Activated CD4-positive, alpha-beta T cell treated with anti-CD3 and anti-CD28 coated beads, Interleukin-2, amount 10 ng/mL, durations not matched to agents 24 days and 14 days (primary cell): ENCODE data around the gene WIPF3. TPM values are rescaled to one million over a fixed set of nuclear protein-coding genes. Genes with fewer than 3 reads are reported as not detected.

Source experiments
- DNase-seq: peaks from one replicate; pipeline ENCODE4 v3.0.0; 2022
- H3K27ac Mint-ChIP-seq: one replicate; pipeline ENCODE4 v1.8.0; 2022; ENCODE audit warnings: mild to moderate bottlenecking, mixed read lengths
- H3K27me3 Mint-ChIP-seq: one replicate; pipeline ENCODE4 v1.8.0; 2022; ENCODE audit warnings: mixed read lengths
- H3K36me3 Mint-ChIP-seq: one replicate; pipeline ENCODE4 v1.8.0; 2022; ENCODE audit warnings: low read depth, mild to moderate bottlenecking, mixed read lengths
- H3K4me1 Mint-ChIP-seq: one replicate; pipeline ENCODE4 v1.8.0; 2021; ENCODE audit warnings: mixed read lengths
- H3K4me3 Mint-ChIP-seq: one replicate; pipeline ENCODE4 v1.8.0; 2022; ENCODE audit warnings: mild to moderate bottlenecking, moderate library complexity, mixed read lengths
- H3K9me3 Mint-ChIP-seq: one replicate; pipeline ENCODE4 v1.8.0; 2021; ENCODE audit warnings: mixed read lengths
- intact Hi-C: fragments of 100-400 bp; cut with micrococcal nuclease; formaldehyde crosslinking; loops from one replicate; pipeline ENCODE4 v1.15.1; 2023
- total RNA-seq: library from RNA; stranded (reverse); gene quantifications from 2 replicates; pipeline ENCODE4 v1.2.3, GENCODE V29; 2022

The WIPF3 gene
- total RNA-seq, 1 donor from 2014 or later: not detected

DNA sequence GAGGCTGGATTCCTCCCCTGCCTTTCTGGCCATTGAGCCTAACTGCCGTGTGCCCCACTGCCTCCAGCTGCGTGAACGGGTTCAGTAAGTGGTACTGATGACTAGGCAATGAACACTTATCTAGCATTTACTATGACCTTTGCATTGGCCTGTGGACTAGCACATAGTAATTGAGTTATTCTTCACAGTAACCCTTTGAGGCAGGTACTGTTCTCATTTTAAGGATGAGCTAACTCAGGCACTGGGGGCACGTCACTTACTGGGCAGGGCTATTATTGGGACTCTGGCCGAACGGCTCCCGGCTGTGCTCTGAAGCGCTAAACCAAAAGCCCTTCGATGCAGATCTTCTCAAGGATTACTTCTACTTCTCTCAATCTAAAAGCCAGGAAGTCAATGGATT, 38.3 kb downstream of the WIPF3 start:
- DNase-seq: no peak
- Mint-ChIP-seq H3K4me1 (no peaks in the 10 kb centered on the region), H3K9me3 (no peaks in the 10 kb centered on the region), H3K4me3 (no peak overlapping the region), H3K27me3 (peaks cover 2% of the 10 kb centered on the region), H3K36me3 (no peaks in the 10 kb centered on the region), H3K27ac (no peak overlapping the region)
- intact Hi-C loops: no loop called here

DNA sequence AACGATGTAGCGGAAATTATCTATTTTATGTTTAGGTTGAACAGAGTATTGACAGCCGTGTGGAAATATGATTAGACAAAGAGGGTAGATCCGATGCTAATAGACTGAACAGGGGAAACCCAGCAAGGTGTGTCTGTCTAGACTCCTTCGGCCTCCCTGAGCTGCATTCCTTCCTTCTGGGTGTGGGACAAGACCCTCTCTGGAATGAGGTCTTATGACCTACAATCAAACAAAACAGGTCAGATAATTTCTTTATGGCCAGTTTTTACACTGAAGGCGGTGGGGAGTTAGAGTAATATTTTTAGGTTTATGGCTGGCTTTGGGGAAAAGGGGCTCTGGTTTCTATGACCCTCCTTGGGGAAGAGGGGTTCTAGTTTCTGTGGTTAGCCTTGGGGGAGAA, 41.2 kb downstream of the WIPF3 start:
- Mint-ChIP-seq H3K9me3 (no peaks in the 10 kb centered on the region), H3K4me3 (no peak overlapping the region), H3K27me3 (no peaks in the 10 kb centered on the region), H3K4me1 (no peaks in the 10 kb centered on the region), H3K36me3 (no peaks in the 10 kb centered on the region), H3K27ac (no peak overlapping the region)
- DNase-seq: no peak
- intact Hi-C loops: no loop called here

DNA sequence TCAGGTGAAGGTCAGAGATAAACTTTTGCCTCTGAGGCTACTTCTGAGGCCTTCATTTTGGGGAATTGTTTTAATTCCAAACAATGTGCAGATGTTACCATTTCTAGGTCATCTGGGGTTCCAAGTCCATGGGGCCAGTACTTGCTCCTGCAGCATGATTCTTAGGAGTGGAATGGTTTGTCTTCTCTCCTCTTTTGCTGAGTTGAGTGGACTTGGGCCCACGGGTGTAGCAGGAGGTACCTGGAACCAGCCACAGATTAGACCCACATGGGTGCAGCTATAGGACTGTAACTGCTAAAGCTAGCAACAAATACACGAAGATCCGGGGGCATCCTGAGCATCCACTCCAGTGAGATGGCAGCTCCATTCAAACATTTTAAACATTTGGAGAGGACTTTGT, 41.6 kb downstream of the WIPF3 start:
- Mint-ChIP-seq H3K36me3 (no peaks in the 10 kb centered on the region), H3K27ac (no peak overlapping the region), H3K27me3 (peaks cover 3% of the 10 kb centered on the region), H3K4me1 (no peaks in the 10 kb centered on the region), H3K4me3 (no peak overlapping the region), H3K9me3 (no peaks in the 10 kb centered on the region)
- no peak for DNase-seq
- intact Hi-C loops: no loop called here

DNA sequence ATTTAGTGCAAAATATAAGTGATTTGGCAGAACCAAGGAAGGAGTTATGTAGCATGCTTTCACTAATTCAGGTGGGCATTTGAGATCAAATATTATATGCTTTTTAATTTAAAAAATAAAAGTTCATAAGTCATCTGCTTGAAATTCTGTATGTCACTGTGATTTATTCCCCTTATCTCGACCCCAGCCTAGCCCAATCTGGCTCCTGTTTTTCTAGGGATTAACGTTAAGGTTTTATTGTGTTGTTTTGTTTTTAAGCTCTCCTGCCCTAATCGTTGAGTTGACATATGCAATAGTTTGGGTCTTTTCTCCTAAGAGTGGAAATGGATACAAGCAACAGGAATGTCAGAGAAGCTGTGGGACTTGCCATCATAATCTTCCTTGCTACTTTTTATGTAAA, 42.6 kb downstream of the WIPF3 start:
- Mint-ChIP-seq H3K27ac (no peak overlapping the region), H3K36me3 (no peaks in the 10 kb centered on the region), H3K4me3 (no peak overlapping the region), H3K27me3 (peaks cover 3% of the 10 kb centered on the region), H3K4me1 (no peaks in the 10 kb centered on the region), H3K9me3 (no peaks in the 10 kb centered on the region)
- intact Hi-C loops: no loop called here
- DNase-seq: no peak

DNA sequence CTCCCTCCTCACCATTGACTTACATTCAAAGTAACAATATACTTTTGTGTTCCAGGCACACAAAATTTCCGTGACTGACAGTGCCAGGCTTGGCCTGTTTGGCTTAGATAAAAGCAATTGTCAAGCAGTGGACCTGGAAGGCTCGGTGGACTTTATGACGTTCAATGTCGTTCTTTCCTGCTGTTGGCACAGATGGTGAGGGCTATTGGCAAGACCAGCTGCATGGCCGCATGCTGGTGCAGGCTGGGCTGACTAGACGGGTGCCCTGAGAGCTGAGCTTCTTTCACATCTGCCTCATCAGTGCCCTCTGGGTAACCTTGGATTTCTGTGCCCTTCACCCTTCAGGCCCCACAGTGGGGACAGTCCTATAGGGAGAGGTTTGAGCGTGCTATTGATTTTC, 45.2 kb downstream of the WIPF3 start:
- no peaks in the 10 kb centered on the region for H3K9me3 Mint-ChIP-seq
- no peak overlapping the region for H3K27ac Mint-ChIP-seq
- no peaks in the 10 kb centered on the region for H3K4me1 Mint-ChIP-seq
- DNase-seq: no peak
- H3K27me3 Mint-ChIP-seq: peaks cover 6% of the 10 kb centered on the region
- H3K36me3 Mint-ChIP-seq: no peaks in the 10 kb centered on the region
- intact Hi-C loops: no loop called here
- H3K4me3 Mint-ChIP-seq: no peak overlapping the region

DNA sequence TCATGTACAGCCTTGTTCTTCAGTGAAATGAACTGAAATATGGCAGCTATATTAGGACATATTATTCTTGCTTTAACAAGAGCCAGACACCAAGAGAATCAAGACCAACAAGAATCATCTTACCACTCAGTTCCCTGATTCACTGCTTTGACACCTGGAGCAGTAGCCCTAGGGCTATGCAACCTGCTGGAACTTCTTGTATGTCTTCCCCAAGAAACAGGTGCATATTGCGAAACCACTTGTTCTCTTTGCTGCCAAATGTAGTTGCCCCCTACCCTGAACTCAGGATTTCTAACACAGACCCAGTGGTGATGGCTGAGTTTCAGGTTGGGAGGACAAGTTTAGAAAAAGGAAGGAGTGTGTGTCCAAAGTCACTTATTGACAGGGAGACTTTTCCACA, 46.1 kb downstream of the WIPF3 start:
- Mint-ChIP-seq H3K9me3 (no peaks in the 10 kb centered on the region), H3K4me1 (no peaks in the 10 kb centered on the region), H3K36me3 (no peaks in the 10 kb centered on the region), H3K4me3 (no peak overlapping the region), H3K27ac (no peak overlapping the region), H3K27me3 (peaks cover 6% of the 10 kb centered on the region)
- no peak for DNase-seq
- intact Hi-C loops: no loop called here

DNA sequence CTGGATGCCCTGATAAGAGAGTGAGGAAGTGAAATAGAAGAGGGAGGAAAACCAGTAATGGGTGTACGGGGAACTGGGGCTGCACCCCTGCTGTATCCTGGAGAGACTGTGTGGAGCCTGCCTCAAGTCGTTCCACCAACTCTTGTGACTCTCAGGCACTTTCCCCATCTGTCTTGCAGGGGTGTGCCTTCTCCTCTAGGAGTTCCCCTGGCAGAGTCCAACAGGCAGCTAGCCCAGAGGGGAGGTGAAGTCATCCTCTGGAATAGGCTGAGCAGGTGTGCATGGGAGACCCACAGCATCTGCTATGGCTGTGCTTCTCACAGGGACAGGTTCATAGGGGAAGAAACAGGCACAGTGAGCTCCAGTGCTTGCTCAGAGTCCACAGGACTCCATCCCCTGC, 46.8 kb downstream of the WIPF3 start:
- no peaks in the 10 kb centered on the region for H3K36me3 Mint-ChIP-seq
- H3K4me3 Mint-ChIP-seq: no peak overlapping the region
- H3K4me1 Mint-ChIP-seq: no peaks in the 10 kb centered on the region
- intact Hi-C loops: no loop called here
- no peaks in the 10 kb centered on the region for H3K9me3 Mint-ChIP-seq
- H3K27me3 Mint-ChIP-seq: peaks cover 6% of the 10 kb centered on the region
- H3K27ac Mint-ChIP-seq: no peak overlapping the region
- no peak for DNase-seq

DNA sequence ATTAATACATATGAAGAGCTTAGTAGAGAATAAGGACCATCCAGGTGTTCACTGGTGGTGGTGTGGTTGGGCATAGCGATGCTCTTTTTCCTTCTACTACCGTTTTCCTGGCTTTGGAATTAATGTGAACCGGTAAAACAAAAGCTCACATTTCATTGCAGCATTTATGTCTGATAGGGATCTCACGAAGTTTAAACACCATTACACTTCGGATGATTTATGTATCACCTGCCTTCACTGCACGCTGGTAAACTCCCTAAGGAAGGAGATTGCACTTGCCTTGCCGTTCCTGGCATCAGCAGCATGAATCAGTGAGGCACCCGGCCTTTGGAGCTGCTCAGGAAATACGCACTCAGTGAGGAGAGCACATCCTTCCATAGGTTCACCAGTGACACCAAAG, 47.5 kb downstream of the WIPF3 start:
- Mint-ChIP-seq H3K4me1 (no peaks in the 10 kb centered on the region), H3K4me3 (no peak overlapping the region), H3K27ac (no peak overlapping the region), H3K27me3 (peaks cover 6% of the 10 kb centered on the region), H3K36me3 (no peaks in the 10 kb centered on the region), H3K9me3 (no peaks in the 10 kb centered on the region)
- DNase-seq: no peak
- intact Hi-C loops: no loop called here

DNA sequence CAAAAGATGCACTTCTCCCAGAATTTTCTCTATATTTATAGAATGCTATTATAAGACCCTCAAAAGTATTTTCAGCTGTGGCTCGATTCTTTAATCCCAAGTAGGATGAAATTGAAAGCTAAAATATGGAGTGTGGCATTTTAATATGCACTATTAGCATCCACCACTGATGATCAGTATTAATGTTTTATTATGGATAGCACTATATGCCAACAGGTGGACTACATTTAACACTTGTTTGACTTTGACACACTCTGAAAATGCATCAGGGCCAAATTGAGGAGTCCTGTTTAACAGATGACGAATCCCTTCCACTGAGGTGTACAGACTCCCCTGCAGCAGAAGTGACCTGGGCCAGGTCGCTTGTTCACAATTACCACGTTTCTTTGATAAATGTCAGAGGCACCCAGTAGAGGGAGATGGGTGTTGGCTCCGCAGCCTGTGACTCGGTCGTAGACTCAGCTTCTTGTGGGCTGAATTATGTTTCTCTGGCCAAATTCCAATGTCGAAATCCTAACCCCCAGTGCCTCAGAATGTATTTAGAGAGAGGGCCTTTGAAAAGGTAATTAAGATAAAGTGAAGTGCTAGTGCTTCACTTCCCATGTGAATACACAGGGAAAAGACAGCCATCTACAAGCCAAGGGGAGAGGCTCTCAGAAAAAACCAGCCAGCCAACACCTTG, 48.1 kb downstream of the WIPF3 start:
- intact Hi-C loops: no loop called here

DNA sequence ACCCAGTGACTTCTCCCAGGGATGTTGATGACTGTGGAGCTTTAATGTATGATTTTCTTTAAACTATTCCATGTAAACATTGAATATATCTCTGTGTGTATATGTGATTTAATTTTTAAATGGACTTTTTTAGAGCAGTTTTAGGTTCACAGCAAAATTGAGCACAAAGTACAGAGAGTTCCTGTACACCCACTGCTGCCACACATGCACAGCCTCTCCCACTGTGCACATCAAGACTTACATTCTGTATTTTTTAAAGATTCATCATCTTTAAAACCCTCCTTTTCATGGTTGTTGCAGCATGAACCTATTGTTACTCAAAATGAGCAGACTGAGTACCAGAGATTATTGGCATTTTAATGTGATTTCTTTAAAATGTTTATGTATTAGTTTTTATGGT, 51.3 kb downstream of the WIPF3 start:
- H3K27me3 Mint-ChIP-seq: peaks cover 13% of the 10 kb centered on the region
- H3K36me3 Mint-ChIP-seq: no peaks in the 10 kb centered on the region
- no peaks in the 10 kb centered on the region for H3K9me3 Mint-ChIP-seq
- no peaks in the 10 kb centered on the region for H3K4me1 Mint-ChIP-seq
- H3K4me3 Mint-ChIP-seq: no peak overlapping the region
- DNase-seq: no peak
- H3K27ac Mint-ChIP-seq: no peak overlapping the region
- intact Hi-C loops: no loop called here

More for the DNA sequence above, 48.1 kb downstream of the WIPF3 start:
- Mint-ChIP-seq H3K27ac (no peak overlapping the region), H3K27me3 (peaks cover 8% of the 10 kb centered on the region), H3K4me1 (no peaks in the 10 kb centered on the region), H3K9me3 (no peaks in the 10 kb centered on the region), H3K4me3 (no peak overlapping the region), H3K36me3 (no peaks in the 10 kb centered on the region)
- no peak for DNase-seq

DNA sequence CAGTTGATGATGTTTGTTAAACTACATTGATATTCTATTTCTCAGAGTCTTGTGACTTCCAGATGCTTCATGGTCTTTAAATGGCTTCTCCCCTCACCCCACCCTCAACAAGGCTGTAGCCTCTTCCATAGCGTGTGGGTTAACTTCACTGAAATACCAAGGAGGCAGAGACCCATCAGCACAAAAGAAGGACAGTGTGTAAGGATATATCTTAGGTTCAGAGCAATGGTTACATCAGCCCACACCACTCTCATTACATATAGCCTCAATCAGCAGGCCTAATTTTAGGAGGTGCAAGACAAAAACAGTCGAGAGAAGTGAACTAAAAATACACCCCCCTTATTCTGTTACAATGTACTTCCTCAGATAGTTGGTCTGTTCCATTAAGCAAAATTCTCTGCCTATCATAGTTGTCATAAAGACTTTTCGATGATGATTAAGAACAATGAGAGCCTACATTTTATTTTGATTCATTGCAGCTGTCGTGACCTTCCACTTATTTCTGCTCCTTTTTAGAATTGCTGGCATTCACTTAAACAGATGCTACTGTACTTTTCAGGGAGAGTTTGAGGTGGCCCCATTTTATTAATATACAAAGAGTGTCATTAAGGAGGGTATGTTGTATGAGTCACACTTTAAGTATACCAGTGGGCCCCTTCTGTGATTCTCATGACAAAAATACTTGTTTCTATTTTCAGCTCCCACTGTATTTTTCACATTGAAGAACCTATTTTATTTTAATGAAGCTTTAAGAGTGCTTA, 52.1 kb downstream of the WIPF3 start:
- H3K4me1 Mint-ChIP-seq: no peaks in the 10 kb centered on the region
- peaks cover 11% of the 10 kb centered on the region for H3K27me3 Mint-ChIP-seq
- no peak for DNase-seq
- intact Hi-C loops: no loop called here
- no peaks in the 10 kb centered on the region for H3K36me3 Mint-ChIP-seq
- no peaks in the 10 kb centered on the region for H3K9me3 Mint-ChIP-seq
- H3K27ac Mint-ChIP-seq: no peak overlapping the region
- no peak overlapping the region for H3K4me3 Mint-ChIP-seq

DNA sequence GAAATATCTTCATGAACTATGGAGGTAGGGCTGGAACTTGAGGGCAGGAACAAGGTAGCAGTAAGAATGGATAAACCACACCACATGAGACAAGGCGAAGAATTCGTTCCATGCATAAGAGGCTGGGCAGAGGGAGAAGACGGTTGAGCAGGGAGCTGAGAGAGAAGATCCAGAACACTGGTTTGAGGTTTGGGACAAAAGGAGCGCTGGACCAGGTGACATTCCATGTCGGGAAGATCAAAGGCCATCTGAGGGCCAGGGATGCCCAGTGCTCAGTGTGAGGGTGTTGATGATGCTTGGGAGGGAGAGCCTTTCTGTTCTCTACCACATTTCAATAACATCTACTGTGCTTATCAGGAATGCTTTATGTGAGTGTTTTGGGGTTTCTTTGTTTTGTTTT, 52.8 kb downstream of the WIPF3 start:
- no peak overlapping the region for H3K4me3 Mint-ChIP-seq
- H3K27ac Mint-ChIP-seq: no peak overlapping the region
- H3K4me1 Mint-ChIP-seq: no peaks in the 10 kb centered on the region
- DNase-seq: no peak
- peaks cover 11% of the 10 kb centered on the region for H3K27me3 Mint-ChIP-seq
- no peaks in the 10 kb centered on the region for H3K9me3 Mint-ChIP-seq
- intact Hi-C loops: no loop called here
- no peaks in the 10 kb centered on the region for H3K36me3 Mint-ChIP-seq

DNA sequence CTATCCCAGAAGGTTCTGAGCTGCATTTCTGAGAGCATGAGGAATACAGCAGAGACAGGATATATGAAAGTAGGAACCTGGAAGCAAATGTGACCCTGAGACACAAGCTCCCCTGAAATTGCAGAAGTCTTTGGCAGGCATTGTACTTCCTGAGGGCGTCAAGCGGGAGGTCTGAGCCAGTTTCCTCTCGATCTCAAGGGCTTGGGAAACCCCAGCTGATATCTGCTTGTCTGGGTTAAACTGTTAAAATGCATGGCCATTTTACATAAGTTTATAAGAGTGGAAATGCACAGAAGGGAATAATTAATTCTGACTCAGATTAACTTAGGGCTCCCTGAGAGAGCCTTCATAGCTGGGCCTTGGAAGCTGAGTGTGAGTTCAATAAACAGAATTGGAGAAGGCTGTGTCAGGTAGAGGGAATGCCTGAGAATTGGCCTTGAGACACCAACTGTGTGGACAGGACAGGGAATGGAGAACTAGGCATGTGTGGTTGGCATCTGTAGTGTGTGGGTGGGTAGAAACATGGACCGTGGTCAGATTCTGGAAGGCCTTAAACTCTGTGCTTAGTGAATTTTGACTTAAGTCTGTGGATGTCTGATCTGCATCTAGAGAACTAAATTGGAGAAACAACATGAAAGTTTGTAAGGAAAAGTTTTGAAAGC, 53.3 kb downstream of the WIPF3 start:
- no peak for DNase-seq
- Mint-ChIP-seq H3K4me3 (no peak overlapping the region), H3K9me3 (no peaks in the 10 kb centered on the region), H3K27ac (no peak overlapping the region), H3K27me3 (peaks cover 11% of the 10 kb centered on the region), H3K4me1 (no peaks in the 10 kb centered on the region), H3K36me3 (no peaks in the 10 kb centered on the region)
- intact Hi-C loops: no loop called here

DNA sequence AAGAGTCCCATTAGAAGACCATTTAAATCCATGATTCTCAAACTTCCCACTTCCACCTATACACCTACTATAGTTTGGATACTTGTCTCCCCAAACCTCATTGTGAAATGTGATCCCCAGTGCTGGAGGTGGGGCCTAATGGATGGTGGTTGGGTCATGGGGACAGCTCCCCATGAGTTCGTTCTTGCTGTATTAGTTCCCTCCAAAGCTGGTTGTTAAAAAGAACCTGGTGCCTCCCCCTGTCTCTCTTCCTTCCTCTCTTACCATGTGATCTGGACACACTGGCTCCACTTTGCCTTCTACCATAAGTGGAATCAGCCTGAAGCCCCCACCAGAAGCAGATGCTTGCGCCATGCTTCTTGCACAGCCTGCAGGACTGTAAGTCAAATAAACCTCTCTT, 53.9 kb downstream of the WIPF3 start:
- Mint-ChIP-seq H3K9me3 (no peaks in the 10 kb centered on the region), H3K4me3 (no peak overlapping the region), H3K27ac (no peak overlapping the region), H3K27me3 (peaks cover 11% of the 10 kb centered on the region), H3K4me1 (no peaks in the 10 kb centered on the region), H3K36me3 (no peaks in the 10 kb centered on the region)
- intact Hi-C loops: no loop called here
- DNase-seq: no peak
